Small intestine (tissue), 7 donors: Measurements from ENCODE around the gene GPR17. TPM values are rescaled to one million over a fixed set of nuclear protein-coding genes. Genes with fewer than 3 reads are reported as not detected.

Experiments used
- DNase-seq, 2 donors: peaks; one replicate each; pipeline versions ENCODE4 v3.0.0 to v3.0.0-alpha.2; 2013
- FAIRE-seq: peaks from 2 replicates; lab custom pipeline; 2012; peaks lifted over from hg19 to GRCh38; lab: Jason Lieb, UNC
- H3K27ac ChIP-seq, 3 donors: one replicate each; pipeline ENCODE4 v1.5.1; 2013; ENCODE audit warnings: low read length in 2 of 3, mild to moderate bottlenecking in 2 of 3, control low read depth in 1 of 3, inconsistent platforms in 1 of 3, low read depth in 1 of 3, moderate library complexity in 1 of 3
- H3K27me3 ChIP-seq, 3 donors: one replicate each; pipeline ENCODE4 v1.6.1; 2013; ENCODE audit warnings: low read length in 3 of 3, inconsistent platforms in 1 of 3; ENCODE audit not compliant: control insufficient read depth in 3 of 3, insufficient read depth in 3 of 3
- H3K36me3 ChIP-seq, 3 donors: one replicate each; pipeline ENCODE4 v1.6.1; 2013; ENCODE audit warnings: low read length in 3 of 3, inconsistent platforms in 1 of 3, low read depth in 1 of 3, mild to moderate bottlenecking in 1 of 3, moderate library complexity in 1 of 3; ENCODE audit not compliant: control insufficient read depth in 3 of 3, insufficient read depth in 2 of 3
- H3K4me1 ChIP-seq, 3 donors: one replicate each; pipeline ENCODE4 v1.6.1; 2013; ENCODE audit warnings: low read length in 2 of 3, inconsistent platforms in 1 of 3, low read depth in 1 of 3, mild to moderate bottlenecking in 1 of 3, moderate library complexity in 1 of 3; ENCODE audit not compliant: control insufficient read depth in 3 of 3, insufficient read depth in 2 of 3
- H3K4me3 ChIP-seq, 3 donors: one replicate each; pipeline ENCODE4 v1.5.1; 2013; ENCODE audit warnings: low read length in 3 of 3, control low read depth in 1 of 3, inconsistent platforms in 1 of 3, low read depth in 1 of 3, mild to moderate bottlenecking in 1 of 3, moderate library complexity in 1 of 3
- H3K9me3 ChIP-seq, 2 donors: one replicate each; pipeline ENCODE4 v1.6.1; 2013; ENCODE audit warnings: low read depth in 1 of 2, low read length in 1 of 2; ENCODE audit not compliant: control insufficient read depth in 2 of 2, insufficient read depth in 1 of 2
- WGBS, 3 donors: extraction: QIAGEN DNeasy Blood & Tissue Kit; methylation state at CpG; one replicate each; pipeline ENCODE4 v1.1.7; 2013; 5-methylcytosine and 5-hydroxymethylcytosine counted together
- polyA plus RNA-seq, 4 donors: library from polyadenylated mRNA; stranded (reverse) in 3 of 4; unstranded in 1 of 4; fragments of 200-250 nt in 3 of 4; fragments of 120-200 nt in 1 of 4; gene quantifications; one replicate each; pipeline versions ENCODE4 v1.2.1 to v1.2.3, GENCODE V29; 2013
- donor health status: healthy with polysubstance abuse.
- donor health status: control.
- donor health status: control.
- donor health status: Bipolar disorder and iron deficiency.
- donor health status: healthy.

Gene GPR17
- polyA plus RNA-seq, 4 donors: 0.18 to 0.56 TPM; not detected in 2

GRCh38 chr2:127657232-127657595 is 11.3 kb downstream of the GPR17 start:
- H3K27ac ChIP-seq: no peak overlapping the region
- WGBS, 3 donors: 90 to 93% (median 93%) methylated on average over 15 to 17 of the region's 17 CpGs
- H3K9me3 ChIP-seq: no peaks in the 10 kb centered on the region
- DNase-seq: no peak
- H3K36me3 ChIP-seq: no peaks in the 10 kb centered on the region
- no peak overlapping the region for H3K4me3 ChIP-seq
- no peaks in the 10 kb centered on the region for H3K4me1 ChIP-seq
- peaks cover 0 to 3% (median 0%) of the 10 kb centered on the region in 3 donors for H3K27me3 ChIP-seq
- FAIRE-seq: no peak

DNA sequence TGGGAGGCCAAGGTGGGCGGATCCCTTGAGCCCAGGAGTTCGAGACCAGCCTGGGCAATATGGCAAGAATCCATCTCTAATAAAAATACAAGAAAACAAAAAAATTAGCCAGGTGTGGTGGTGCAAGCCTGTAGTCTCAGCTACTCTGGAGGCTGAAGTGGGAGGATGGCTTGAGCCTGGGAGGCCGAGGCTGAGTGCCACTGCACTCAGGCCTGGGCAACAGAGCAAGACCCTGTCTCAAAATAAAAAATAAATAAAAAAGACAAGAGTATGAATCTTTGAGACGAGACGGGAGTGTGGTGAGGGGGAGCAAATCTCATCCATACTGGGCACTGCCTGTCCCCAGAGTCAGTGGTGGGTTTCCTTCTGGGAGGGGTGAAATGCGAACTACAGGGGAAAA is 12.2 kb downstream of the GPR17 start:
- no peak overlapping the region for H3K27ac ChIP-seq
- no peaks in the 10 kb centered on the region for H3K9me3 ChIP-seq
- WGBS, 3 donors: 84 to 93% (median 86%) methylated on average over 6 of the region's 6 CpGs
- FAIRE-seq: no peak
- no peak overlapping the region for H3K4me3 ChIP-seq
- peaks cover 0 to 8% (median 0%) of the 10 kb centered on the region in 3 donors for H3K27me3 ChIP-seq
- no peaks in the 10 kb centered on the region for H3K4me1 ChIP-seq
- no peaks in the 10 kb centered on the region for H3K36me3 ChIP-seq
- no peak for DNase-seq

DNA sequence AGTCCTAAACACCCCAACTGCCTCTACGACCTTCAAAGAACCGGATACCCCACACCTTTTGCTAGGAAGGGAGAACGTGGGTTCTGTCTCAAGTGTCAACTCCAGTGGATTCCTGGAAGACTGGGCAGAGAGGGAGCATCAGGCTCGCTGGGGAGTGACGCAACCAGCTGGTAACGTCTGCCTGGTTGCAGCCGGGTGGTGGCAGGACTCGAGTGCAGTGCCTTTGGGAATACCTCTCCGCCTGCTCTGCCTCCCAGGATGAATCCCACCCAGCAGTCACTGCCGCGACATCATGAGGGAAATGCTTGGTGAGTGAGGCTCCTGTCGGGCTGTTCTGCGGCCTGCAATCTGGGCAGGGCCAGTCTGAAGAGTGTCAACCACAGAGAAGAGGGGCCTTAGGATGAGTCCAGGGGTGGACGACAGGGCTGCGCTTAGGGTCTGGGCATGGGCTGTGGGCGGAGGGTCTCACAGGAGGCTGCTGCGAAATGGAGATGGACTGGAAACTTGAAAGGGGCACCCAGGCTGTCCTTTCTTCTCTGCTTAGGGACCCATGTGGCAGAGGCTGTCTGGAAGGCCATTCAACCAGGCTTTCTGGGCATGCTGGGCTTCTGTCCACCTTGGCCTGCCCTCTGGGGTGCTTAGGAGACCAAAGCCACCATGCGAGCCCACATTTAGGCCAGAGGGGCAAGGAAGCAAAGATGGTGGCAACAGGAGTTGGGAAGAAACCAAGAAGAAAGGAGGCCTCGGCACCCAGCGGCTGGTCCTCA is 12.9 kb downstream of the GPR17 start:
- H3K36me3 ChIP-seq: no peaks in the 10 kb centered on the region
- peaks cover 0 to 15% (median 0%) of the 10 kb centered on the region in 3 donors for H3K27me3 ChIP-seq
- 81 to 87% (median 85%) methylated on average over 20 of the region's 20 CpGs for WGBS, 3 donors
- no peak for FAIRE-seq
- peak overlapping the region in 1 of 3 donors; percentile 81 for H3K27ac ChIP-seq
- no peak for DNase-seq
- H3K4me1 ChIP-seq: peaks cover 0 to 2% (median 0%) of the 10 kb centered on the region in 3 donors
- H3K4me3 ChIP-seq: no peak overlapping the region
- H3K9me3 ChIP-seq: no peaks in the 10 kb centered on the region

DNA sequence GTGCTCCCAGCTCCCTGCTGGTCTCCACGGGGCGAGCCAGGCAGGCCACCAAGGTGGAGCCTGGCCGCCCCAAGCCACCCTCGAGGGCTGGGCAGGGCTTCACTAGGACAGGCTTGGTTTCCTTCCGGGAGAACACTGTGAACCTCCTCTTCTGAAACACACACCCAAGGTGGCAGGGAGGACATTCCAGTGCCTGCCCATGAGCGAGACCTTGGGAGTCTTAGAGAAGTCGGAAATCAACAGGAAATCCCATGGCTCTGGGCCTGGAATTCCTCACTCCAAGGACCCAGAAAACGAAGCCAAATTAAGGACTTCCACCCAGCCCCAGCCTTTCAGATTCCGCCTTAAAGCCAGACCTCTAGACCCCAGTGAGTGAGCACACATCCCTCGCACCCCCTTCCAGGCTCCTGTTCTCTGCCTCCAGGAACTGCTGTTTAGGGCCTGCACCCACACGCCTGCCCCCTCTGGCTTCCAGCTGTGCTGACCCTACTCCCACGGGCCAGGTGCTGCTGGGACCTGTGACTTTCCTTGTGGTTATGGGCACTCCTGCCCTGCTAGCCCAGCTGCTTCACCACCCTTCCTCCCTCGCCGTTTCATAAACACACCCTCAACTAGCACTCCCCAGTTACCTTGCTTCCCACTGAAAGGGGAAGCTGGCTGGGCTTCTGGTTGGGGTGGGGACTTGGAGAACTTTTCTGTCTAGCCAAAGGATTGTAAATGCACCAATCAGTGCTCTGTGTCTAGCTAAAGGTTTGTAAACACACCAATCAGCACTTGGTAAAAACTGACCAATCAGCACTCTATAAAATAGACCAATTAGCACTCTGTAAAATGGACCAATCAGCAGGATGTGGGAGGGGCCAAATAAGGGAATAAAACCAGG is 13.7 kb downstream of the GPR17 start:
- H3K36me3 ChIP-seq: no peaks in the 10 kb centered on the region
- no peak overlapping the region for H3K4me3 ChIP-seq
- FAIRE-seq: no peak
- no peaks in the 10 kb centered on the region for H3K9me3 ChIP-seq
- peak overlapping the region in 1 of 3 donors; percentile 81 for H3K27ac ChIP-seq
- peaks cover 0 to 2% (median 0%) of the 10 kb centered on the region in 3 donors for H3K4me1 ChIP-seq
- no peak for DNase-seq
- H3K27me3 ChIP-seq: peaks cover 0 to 21% (median 4%) of the 10 kb centered on the region in 3 donors
- 67 to 85% (median 80%) methylated on average over 14 of the region's 14 CpGs for WGBS, 3 donors

GRCh38 chr2:127660291-127660578 is 14.3 kb downstream of the GPR17 start:
- FAIRE-seq (no peak), DNase-seq (no peak)
- Histone ChIP-seq H3K36me3 (no peaks in the 10 kb centered on the region), H3K9me3 (no peaks in the 10 kb centered on the region), H3K4me3 (no peak overlapping the region), H3K27me3 (peaks cover 0 to 27% (median 6%) of the 10 kb centered on the region in 3 donors), H3K27ac (no peak overlapping the region), H3K4me1 (peaks cover 0 to 2% (median 0%) of the 10 kb centered on the region in 3 donors)
- 91 to 93% (median 93%) methylated on average over 10 of the region's 10 CpGs for WGBS, 3 donors

DNA sequence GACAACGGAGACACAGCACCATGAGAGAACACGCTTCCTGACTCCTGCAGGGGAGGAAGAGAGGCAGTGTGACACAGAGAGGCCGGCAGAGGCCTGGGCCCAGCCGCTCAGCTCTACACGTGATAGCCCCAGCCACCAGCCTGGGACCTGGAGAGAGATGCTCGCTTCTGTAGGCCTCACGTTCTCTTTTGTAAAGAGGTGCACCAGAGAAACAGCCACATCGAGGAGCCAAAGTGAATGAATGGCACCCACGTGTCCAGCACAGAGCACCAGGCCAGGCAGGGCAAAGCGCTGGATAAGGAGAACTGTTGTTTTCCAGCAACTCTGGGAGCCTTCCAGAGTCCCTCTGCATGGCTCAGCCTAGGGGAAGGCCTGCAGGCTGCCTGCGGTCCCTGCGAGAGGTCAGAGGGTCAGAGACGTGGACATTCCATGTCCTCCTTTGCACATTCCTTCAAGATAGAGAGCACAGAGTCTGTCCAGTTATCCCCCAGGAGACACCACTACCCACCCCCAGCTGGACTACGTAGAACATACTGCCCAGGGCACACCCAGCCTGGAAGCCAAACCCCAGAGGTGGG is 15.2 kb downstream of the GPR17 start:
- peaks cover 0 to 2% (median 0%) of the 10 kb centered on the region in 3 donors for H3K4me1 ChIP-seq
- H3K27ac ChIP-seq: peak overlapping the region in 1 of 3 donors; percentile 43
- H3K9me3 ChIP-seq: no peaks in the 10 kb centered on the region
- no peak overlapping the region for H3K4me3 ChIP-seq
- DNase-seq: no peak
- H3K36me3 ChIP-seq: no peaks in the 10 kb centered on the region
- FAIRE-seq: no peak
- peaks cover 0 to 36% (median 6%) of the 10 kb centered on the region in 3 donors for H3K27me3 ChIP-seq
- 85 to 89% (median 85%) methylated on average over 14 of the region's 14 CpGs for WGBS, 3 donors

DNA sequence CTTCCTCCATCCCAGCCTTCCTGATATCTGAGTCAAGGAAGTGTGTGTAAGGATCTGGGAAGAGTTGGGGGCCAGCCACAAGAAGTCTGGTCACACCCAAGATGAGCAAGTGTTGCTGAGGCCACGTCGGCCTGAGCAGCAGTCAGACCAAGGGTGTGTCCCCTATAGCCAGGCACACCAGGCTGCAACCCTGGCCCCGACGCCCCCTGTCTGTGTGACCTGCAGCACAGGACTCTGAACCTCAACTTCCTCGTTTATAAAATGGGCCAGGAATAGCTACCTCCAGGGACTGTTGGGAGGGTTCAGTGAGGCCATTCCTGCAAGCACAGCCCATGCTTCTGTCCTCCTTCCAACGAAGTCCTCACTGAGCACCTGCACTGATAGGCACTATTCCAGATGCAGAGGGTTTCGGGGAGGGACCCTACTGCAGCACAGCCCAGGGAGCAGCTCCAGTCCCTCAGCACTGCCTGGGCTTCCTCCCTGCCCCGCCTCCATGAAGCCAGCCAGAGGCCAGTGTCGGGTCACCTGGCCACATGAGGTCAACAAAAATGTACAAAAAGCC is 16.1 kb downstream of the GPR17 start:
- FAIRE-seq: no peak
- Histone ChIP-seq H3K9me3 (no peaks in the 10 kb centered on the region), H3K27ac (peak overlapping the region in 1 of 3 donors; percentile 43), H3K36me3 (no peaks in the 10 kb centered on the region), H3K4me3 (no peak overlapping the region), H3K27me3 (peaks cover 0 to 42% (median 6%) of the 10 kb centered on the region in 3 donors), H3K4me1 (peaks cover 0 to 2% (median 0%) of the 10 kb centered on the region in 3 donors)
- WGBS, 3 donors: 31 to 49% (median 33%) methylated on average over 9 of the region's 9 CpGs
- DNase-seq: no peak
